Measurements from ENCODE around the gene GALNT12.

- TF ChIP-seq CTCF (IDR thresholded peaks at IDR 0.05; ENCODE audit: insufficient read depth, low read depth, low read length) (no peak), EZH2 (IDR thresholded peaks at IDR 0.05; ENCODE audit: insufficient read depth, low read length) (no peak)
Measured at GRCh38 chr9:98765256-98765655, 42.2 kb upstream of the GALNT12 start.
